PC-9 (cell line): ENCODE data around the gene RETREG2.

ENCODE experiments used
- EZH2 ChIP-seq: fragments of 200-600 bp; sonication (generic); IDR thresholded peaks from 2 replicates; pipeline ENCODE4 v1.8.0; 2017; ENCODE audit warnings: antibody characterized with exemption, low read depth
- TF ChIP-seq, protein P1 (sequence below): fragments of 200-600 bp; sonication (generic); conservative IDR thresholded peaks from 2 replicates; pipeline ENCODE4 v1.6.1; 2017; ENCODE audit warnings: mixed run types, antibody characterized with exemption, mild to moderate bottlenecking, moderate library complexity

DNA sequence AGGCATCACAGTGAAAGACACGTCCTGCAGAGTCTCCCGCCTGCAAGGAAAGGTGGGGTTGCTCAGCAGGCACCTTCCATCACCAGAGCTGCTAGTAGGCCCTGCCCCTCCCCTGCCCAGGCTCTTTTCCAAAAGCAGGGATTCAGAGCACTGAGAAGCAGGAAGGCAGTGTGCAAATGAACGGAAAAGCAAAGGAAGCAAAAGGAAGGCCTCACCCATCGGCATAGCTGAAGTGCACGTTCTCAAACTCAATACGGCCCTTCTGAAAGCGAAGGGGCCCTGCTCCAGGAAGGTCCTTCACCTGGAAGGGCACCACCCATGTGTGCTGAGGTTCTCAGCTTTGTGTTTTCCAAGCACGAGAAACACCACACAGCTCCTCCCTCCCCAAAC, 34.9 kb downstream of the RETREG2 start:
- TF ChIP-seq EZH2 = no peak
- TF ChIP-seq, protein P1, sequence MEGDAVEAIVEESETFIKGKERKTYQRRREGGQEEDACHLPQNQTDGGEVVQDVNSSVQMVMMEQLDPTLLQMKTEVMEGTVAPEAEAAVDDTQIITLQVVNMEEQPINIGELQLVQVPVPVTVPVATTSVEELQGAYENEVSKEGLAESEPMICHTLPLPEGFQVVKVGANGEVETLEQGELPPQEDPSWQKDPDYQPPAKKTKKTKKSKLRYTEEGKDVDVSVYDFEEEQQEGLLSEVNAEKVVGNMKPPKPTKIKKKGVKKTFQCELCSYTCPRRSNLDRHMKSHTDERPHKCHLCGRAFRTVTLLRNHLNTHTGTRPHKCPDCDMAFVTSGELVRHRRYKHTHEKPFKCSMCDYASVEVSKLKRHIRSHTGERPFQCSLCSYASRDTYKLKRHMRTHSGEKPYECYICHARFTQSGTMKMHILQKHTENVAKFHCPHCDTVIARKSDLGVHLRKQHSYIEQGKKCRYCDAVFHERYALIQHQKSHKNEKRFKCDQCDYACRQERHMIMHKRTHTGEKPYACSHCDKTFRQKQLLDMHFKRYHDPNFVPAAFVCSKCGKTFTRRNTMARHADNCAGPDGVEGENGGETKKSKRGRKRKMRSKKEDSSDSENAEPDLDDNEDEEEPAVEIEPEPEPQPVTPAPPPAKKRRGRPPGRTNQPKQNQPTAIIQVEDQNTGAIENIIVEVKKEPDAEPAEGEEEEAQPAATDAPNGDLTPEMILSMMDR = no peak
